ENCODE results near the gene SLC12A9. TPM values are rescaled to one million over a fixed set of nuclear protein-coding genes. Genes with fewer than 3 reads are reported as not detected.
"Not testable (repeated sequence)": the region's sequence is repeated elsewhere in the genome, so short reads cannot be mapped to it uniquely, and the experiment has no call there.

SLC12A9 gene, protein sequence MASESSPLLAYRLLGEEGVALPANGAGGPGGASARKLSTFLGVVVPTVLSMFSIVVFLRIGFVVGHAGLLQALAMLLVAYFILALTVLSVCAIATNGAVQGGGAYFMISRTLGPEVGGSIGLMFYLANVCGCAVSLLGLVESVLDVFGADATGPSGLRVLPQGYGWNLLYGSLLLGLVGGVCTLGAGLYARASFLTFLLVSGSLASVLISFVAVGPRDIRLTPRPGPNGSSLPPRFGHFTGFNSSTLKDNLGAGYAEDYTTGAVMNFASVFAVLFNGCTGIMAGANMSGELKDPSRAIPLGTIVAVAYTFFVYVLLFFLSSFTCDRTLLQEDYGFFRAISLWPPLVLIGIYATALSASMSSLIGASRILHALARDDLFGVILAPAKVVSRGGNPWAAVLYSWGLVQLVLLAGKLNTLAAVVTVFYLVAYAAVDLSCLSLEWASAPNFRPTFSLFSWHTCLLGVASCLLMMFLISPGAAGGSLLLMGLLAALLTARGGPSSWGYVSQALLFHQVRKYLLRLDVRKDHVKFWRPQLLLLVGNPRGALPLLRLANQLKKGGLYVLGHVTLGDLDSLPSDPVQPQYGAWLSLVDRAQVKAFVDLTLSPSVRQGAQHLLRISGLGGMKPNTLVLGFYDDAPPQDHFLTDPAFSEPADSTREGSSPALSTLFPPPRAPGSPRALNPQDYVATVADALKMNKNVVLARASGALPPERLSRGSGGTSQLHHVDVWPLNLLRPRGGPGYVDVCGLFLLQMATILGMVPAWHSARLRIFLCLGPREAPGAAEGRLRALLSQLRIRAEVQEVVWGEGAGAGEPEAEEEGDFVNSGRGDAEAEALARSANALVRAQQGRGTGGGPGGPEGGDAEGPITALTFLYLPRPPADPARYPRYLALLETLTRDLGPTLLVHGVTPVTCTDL
- polyA plus RNA-seq (2013, experiment 1 of 4): 25.9 TPM
- polyA plus RNA-seq (2013, experiment 2 of 4): 26.2 TPM
- 21.4 TPM for polyA plus RNA-seq (2013, experiment 3 of 4)
- polyA plus RNA-seq (2013, experiment 4 of 4): 19.9 TPM

DNA sequence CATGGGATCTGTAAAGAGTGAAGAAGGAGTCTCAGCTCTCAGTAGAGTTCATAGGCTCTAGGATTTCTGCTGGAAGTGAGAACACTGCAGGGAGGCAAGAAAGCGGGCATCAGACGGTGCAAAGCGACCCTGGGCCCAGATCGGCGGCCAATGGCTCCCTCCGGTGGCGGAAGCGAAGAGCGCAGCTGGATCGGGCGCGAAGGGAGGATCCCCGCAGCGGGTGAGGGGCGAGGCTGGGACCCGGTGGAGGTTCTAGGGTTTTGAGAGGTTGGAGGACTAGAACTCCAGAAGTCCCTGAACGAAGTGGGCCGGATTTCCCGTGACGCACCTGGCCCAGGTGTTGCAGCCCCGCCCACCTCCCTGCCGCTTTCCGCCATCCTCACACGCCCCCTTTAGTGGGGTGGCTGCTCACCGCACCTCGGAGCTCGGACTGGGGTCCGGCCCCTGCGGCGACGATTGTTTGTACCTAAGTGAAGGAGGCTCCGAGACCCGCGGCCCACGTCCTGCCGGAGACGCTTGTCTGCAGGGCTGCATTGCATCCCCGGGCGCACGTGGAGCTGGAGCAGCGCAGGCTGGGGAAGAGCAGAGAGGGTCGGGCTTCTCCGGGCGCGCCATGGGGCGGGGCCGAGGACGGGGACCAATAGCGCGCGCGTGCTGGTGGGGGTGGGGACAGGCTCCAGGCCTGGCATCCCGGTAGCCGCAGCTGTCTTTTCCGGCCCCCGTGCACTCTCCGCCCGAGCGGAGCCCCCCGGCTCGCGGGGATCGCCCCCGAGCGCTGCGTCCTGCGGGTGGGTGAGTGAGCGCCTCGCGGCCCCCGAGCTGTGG lies at the start of gene SLC12A9:
SLC12A9 (plus strand) TSS at position 666 of the 825 bp plus-strand sequence. CDS start 1,485 bp downstream, outside the sequence.
- peak within 1 kb of the TSS; percentile 69 for H3K4me3 ChIP-seq (ENCODE audit: insufficient read depth, low read depth, low read length)
- peaks cover 5% of the 10 kb centered on the region for H3K27me3 ChIP-seq (ENCODE audit: control insufficient read depth, insufficient read depth, low read length, poor library complexity, severe bottlenecking)
- no peaks in the 10 kb centered on the region for H3K36me3 ChIP-seq (ENCODE audit: control insufficient read depth, insufficient read depth, low read length)
- H3K27ac ChIP-seq (ENCODE audit: insufficient read depth, low read depth, low read length, poor library complexity, severe bottlenecking): no peak within 1 kb of the TSS
- no peaks in the 10 kb centered on the region for H3K9me3 ChIP-seq (ENCODE audit: control insufficient read depth, low read length)
- no peaks in the 10 kb centered on the region for H3K4me1 ChIP-seq (ENCODE audit: control insufficient read depth, insufficient read depth, low read length)
- WGBS, 2 experiments: 0 to 1% methylated on average over 71 of the region's 71 CpGs

DNA sequence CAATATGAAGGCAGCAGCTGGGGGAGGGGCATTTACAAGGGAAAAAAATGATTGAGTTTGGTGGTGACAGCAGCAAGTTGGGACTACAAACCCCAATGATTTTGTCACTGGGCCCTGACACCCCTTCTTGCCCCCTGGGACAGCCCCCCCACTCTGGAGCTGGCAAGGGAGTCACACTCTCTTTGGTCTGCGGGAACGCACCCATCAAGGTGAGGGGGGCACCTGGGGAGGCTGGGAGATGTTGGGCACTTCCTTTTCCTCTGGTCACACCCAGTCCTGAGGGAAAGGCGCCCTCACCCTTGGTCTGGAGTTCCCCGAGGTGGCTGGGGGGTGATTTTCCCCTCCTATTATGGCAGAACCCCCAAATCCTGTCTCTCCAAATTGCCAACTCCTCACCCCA lies 49.6 kb upstream of the SLC12A9 start:
- 89 to 93% methylated on average over 4 of the region's 4 CpGs for WGBS, 2 experiments
- H3K27me3 ChIP-seq (ENCODE audit: control insufficient read depth, insufficient read depth, low read length, poor library complexity, severe bottlenecking): no peaks in the 10 kb centered on the region
- H3K9me3 ChIP-seq (ENCODE audit: control insufficient read depth, low read length): no peaks in the 10 kb centered on the region
- peaks cover 8% of the 10 kb centered on the region for H3K4me1 ChIP-seq (ENCODE audit: control insufficient read depth, insufficient read depth, low read length)
- H3K4me3 ChIP-seq (ENCODE audit: insufficient read depth, low read depth, low read length): no peak overlapping the region
- H3K27ac ChIP-seq (ENCODE audit: insufficient read depth, low read depth, low read length, poor library complexity, severe bottlenecking): no peak overlapping the region
- H3K36me3 ChIP-seq (ENCODE audit: control insufficient read depth, insufficient read depth, low read length): peaks cover 34% of the 10 kb centered on the region

DNA sequence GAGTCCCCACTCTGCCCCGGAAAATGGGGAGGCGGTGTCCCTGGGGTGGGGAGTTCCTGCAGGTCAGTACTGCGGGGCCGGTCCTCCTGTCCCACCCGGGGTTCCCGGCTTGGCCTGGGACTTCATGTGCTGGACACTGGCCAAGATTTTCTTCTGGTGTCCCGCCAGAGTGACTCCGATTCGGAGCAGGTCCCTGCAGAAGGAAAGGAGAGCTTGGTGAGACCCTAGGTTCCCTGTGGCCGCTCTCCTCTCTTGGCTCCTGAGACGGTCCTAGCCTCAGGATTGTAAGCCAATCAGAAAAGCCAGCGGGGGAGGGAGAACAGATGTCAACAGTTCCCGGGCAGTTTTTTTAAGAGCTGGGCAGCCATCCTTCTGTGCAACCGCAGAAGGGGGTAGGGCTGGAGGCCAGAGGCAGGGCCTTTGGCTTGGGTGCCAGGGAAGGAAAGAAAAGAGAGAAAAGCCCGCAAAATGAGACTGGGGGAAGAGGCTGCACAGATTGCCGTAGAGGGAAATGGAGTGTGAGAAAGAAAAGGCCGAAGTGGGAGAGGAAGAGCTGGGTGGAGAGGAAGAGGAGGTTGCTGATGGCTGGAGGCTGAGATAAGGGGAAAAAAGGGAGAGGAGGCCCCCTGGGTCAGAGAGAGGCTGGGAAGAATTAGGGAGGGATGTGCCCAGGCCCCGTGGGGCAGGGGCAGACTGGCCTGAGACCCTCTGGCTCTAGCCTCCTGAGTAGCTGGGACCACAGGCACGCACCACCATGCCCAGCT lies 48.9 kb upstream of the SLC12A9 start:
- Histone ChIP-seq H3K4me3 (ENCODE audit: insufficient read depth, low read depth, low read length) (no peak overlapping the region), H3K9me3 (ENCODE audit: control insufficient read depth, low read length) (no peaks in the 10 kb centered on the region), H3K36me3 (ENCODE audit: control insufficient read depth, insufficient read depth, low read length) (peaks cover 41% of the 10 kb centered on the region), H3K27ac (ENCODE audit: insufficient read depth, low read depth, low read length, poor library complexity, severe bottlenecking) (peak overlapping the region; percentile 62), H3K27me3 (ENCODE audit: control insufficient read depth, insufficient read depth, low read length, poor library complexity, severe bottlenecking) (no peaks in the 10 kb centered on the region), H3K4me1 (ENCODE audit: control insufficient read depth, insufficient read depth, low read length) (peaks cover 8% of the 10 kb centered on the region)
- WGBS, 2 experiments: 71 to 75% methylated on average over 19 of the region's 19 CpGs

DNA sequence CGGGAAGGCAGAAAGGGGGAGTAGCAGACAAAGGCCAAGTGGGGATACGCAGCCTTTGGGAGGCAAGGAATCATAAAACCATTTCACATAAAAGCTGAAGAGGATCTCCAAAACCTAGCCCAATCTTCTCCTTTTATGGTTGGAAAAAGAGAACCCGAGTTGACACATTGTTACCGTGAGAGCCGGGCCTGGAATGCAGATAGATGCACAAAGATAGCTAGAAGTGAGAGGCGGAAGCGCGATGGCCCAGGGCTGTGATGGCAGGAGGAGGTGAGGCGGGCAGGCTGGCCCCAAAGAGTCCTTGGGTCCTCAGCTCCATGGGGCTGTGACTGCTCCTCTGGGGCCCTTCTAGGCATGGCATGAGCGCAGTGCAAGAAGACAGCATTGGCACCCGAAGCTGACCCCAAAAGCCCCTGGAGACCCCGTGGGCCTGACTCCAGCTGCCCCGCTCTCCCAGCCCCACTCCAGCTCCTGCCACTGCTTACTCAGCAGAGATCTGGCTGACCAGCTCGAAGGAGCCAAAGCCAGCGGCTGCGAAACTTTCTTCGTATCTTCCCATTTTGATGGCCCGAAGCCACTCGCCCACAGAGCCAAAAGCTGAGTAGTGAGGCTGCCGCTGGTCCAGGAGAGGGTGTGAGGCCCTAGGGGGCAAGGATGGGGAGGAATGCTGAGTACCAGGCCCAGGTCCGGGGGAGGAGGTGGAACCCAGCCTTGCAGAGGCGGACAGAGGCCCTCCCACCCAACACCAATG lies 47.7 kb upstream of the SLC12A9 start:
- peaks cover 8% of the 10 kb centered on the region for H3K4me1 ChIP-seq (ENCODE audit: control insufficient read depth, insufficient read depth, low read length)
- H3K9me3 ChIP-seq (ENCODE audit: control insufficient read depth, low read length): no peaks in the 10 kb centered on the region
- WGBS, 2 experiments: 94 to 95% methylated on average over 22 of the region's 22 CpGs
- no peaks in the 10 kb centered on the region for H3K27me3 ChIP-seq (ENCODE audit: control insufficient read depth, insufficient read depth, low read length, poor library complexity, severe bottlenecking)
- H3K27ac ChIP-seq (ENCODE audit: insufficient read depth, low read depth, low read length, poor library complexity, severe bottlenecking): no peak overlapping the region
- peaks cover 51% of the 10 kb centered on the region for H3K36me3 ChIP-seq (ENCODE audit: control insufficient read depth, insufficient read depth, low read length)
- no peak overlapping the region for H3K4me3 ChIP-seq (ENCODE audit: insufficient read depth, low read depth, low read length)

DNA sequence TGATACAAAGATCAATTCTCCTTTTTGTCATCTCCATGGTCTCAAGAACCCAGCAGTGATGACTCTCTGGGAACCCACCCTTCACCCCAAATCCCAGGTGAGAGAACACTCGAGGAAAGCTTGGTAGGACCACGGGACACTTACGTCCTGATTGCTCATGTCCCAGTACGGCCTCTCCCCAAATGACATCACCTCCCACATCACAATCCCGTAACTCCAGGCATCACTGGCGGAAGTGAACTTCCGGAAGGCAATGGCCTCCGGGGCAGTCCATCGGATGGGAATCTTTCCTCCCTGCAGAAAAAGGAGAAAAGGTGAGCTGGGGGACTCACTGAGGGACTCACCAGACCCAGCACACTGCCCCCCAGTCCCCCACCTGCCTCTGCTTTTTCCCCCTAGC lies 46.2 kb upstream of the SLC12A9 start:
- H3K36me3 ChIP-seq (ENCODE audit: control insufficient read depth, insufficient read depth, low read length): peaks cover 51% of the 10 kb centered on the region
- WGBS, 2 experiments: 94 to 96% methylated on average over 9 of the region's 9 CpGs
- H3K4me3 ChIP-seq (ENCODE audit: insufficient read depth, low read depth, low read length): no peak overlapping the region
- no peaks in the 10 kb centered on the region for H3K9me3 ChIP-seq (ENCODE audit: control insufficient read depth, low read length)
- no peaks in the 10 kb centered on the region for H3K27me3 ChIP-seq (ENCODE audit: control insufficient read depth, insufficient read depth, low read length, poor library complexity, severe bottlenecking)
- peaks cover 8% of the 10 kb centered on the region for H3K4me1 ChIP-seq (ENCODE audit: control insufficient read depth, insufficient read depth, low read length)
- H3K27ac ChIP-seq (ENCODE audit: insufficient read depth, low read depth, low read length, poor library complexity, severe bottlenecking): no peak overlapping the region

DNA sequence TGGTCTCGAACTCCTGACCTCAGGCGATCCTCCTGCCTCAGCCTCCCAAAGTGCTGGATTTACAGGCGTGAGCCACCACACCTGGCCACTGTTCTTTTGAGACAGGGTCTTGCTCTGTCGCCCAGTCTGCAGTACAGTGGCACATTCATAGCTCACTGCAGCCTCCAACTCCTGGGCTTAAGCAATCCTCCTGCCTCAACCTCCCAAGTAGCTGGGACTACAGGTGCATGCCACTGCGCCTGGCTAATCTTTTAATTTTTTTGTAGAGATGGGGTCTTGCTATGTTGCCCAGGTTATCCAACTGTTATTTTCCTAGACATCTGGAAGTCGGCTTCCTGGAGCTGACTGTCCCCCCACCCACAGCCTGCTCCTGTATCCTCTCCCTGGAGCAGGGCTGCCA lies 45.6 kb upstream of the SLC12A9 start:
- H3K27me3 ChIP-seq (ENCODE audit: control insufficient read depth, insufficient read depth, low read length, poor library complexity, severe bottlenecking); H3K4me1 ChIP-seq (ENCODE audit: control insufficient read depth, insufficient read depth, low read length); H3K4me3 ChIP-seq (ENCODE audit: insufficient read depth, low read depth, low read length); H3K27ac ChIP-seq (ENCODE audit: insufficient read depth, low read depth, low read length, poor library complexity, severe bottlenecking); H3K9me3 ChIP-seq (ENCODE audit: control insufficient read depth, low read length): not testable (repeated sequence)
- 95 to 96% methylated on average over 6 of the region's 6 CpGs for WGBS, 2 experiments
- H3K36me3 ChIP-seq (ENCODE audit: control insufficient read depth, insufficient read depth, low read length): peaks cover 55% of the 10 kb centered on the region

DNA sequence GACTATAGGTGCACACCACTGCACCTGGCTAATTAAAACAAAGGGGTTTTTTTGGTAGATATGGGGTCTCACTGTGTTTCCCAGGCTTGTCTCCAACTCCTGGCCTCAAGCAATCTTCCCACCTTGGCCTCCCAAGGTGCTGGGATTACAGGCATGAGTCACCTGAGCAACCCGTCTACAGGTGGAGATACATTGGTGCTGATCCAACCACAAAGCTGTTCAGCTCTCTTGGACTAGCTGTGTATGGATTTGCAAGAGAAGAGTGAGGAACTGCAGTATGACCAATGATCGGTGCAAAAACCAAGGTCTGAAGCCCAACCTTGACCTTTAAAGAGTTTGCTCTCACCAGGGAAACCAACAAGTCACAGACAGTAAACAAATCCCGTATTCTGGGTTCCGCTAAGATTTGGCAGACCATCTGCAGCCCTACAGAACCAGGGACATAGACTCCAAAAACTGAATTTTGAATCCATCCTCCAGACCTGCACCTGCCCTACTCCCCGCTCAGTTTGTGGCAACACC lies 44.1 kb upstream of the SLC12A9 start:
- no peaks in the 10 kb centered on the region for H3K27me3 ChIP-seq (ENCODE audit: control insufficient read depth, insufficient read depth, low read length, poor library complexity, severe bottlenecking)
- H3K27ac ChIP-seq (ENCODE audit: insufficient read depth, low read depth, low read length, poor library complexity, severe bottlenecking): no peak overlapping the region
- peaks cover 5% of the 10 kb centered on the region for H3K4me1 ChIP-seq (ENCODE audit: control insufficient read depth, insufficient read depth, low read length)
- 94% methylated on average over 5 of the region's 5 CpGs for WGBS, 2 experiments
- no peaks in the 10 kb centered on the region for H3K9me3 ChIP-seq (ENCODE audit: control insufficient read depth, low read length)
- H3K4me3 ChIP-seq (ENCODE audit: insufficient read depth, low read depth, low read length): no peak overlapping the region
- H3K36me3 ChIP-seq (ENCODE audit: control insufficient read depth, insufficient read depth, low read length): peaks cover 66% of the 10 kb centered on the region

DNA sequence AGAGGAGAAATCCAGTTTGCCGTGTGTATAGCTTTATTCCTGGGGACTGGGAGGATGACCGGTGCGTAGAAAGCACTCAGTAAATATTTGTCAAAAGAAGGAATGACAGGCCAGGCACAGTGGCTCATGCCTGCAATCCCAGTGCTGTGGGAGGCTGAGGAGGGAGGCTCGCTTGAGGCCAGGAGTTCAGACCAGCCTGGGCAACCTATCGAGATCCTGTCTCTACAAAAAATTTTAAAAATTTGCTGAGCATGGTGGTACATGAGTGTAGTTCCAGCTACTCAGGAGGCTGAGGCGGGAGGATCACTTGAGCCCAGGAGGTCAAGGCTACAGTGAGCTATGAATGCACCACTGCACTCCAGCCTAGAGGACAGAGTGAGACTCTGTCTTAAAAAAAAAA lies 41.0 kb upstream of the SLC12A9 start:
- Histone ChIP-seq H3K27ac (ENCODE audit: insufficient read depth, low read depth, low read length, poor library complexity, severe bottlenecking) (no peak overlapping the region), H3K4me3 (ENCODE audit: insufficient read depth, low read depth, low read length) (no peak overlapping the region), H3K36me3 (ENCODE audit: control insufficient read depth, insufficient read depth, low read length) (peaks cover 72% of the 10 kb centered on the region), H3K9me3 (ENCODE audit: control insufficient read depth, low read length) (no peaks in the 10 kb centered on the region), H3K4me1 (ENCODE audit: control insufficient read depth, insufficient read depth, low read length) (no peaks in the 10 kb centered on the region), H3K27me3 (ENCODE audit: control insufficient read depth, insufficient read depth, low read length, poor library complexity, severe bottlenecking) (no peaks in the 10 kb centered on the region)
- 93 to 95% methylated on average over 6 of the region's 6 CpGs for WGBS, 2 experiments

All from ectodermal cell (in vitro differentiated cells).